Neural crest cell (in vitro differentiated cells): Measurements from ENCODE around the gene ODAD4. TPM values are rescaled to one million over a fixed set of nuclear protein-coding genes. Genes with fewer than 3 reads are reported as not detected.

Experiments
- DNase-seq: peaks from one replicate; pipeline ENCODE4 v3.0.0; 2021; ENCODE audit warnings: low read depth, mixed read lengths, low spot score
- H3K27ac Mint-ChIP-seq: one replicate; pipeline ENCODE4 v1.8.0; 2021; ENCODE audit warnings: mild to moderate bottlenecking, mixed read lengths; ENCODE audit not compliant: unreplicated experiment
- H3K27me3 Mint-ChIP-seq: 2 replicates; pipeline ENCODE4 v1.8.0; 2021; ENCODE audit warnings: low read depth, mild to moderate bottlenecking, mixed read lengths
- H3K36me3 Mint-ChIP-seq: 2 replicates; pipeline ENCODE4 v1.8.0; 2021; ENCODE audit warnings: low read depth, mild to moderate bottlenecking, mixed read lengths
- H3K4me1 Mint-ChIP-seq: 2 replicates; pipeline ENCODE4 v1.8.0; 2021; ENCODE audit warnings: mixed read lengths
- H3K4me3 Mint-ChIP-seq: one replicate; pipeline ENCODE4 v1.8.0; 2021; ENCODE audit warnings: mild to moderate bottlenecking, mixed read lengths
- H3K9me3 Mint-ChIP-seq: 2 replicates; pipeline ENCODE4 v1.8.0; 2021; ENCODE audit warnings: mixed read lengths
- CTCF ChIP-seq: fragments of 200-600 bp; sonication (generic); conservative IDR thresholded peaks from 2 replicates; pipeline ENCODE4 v1.5.0; 2021; ENCODE audit warnings: antibody characterized with exemption, mild to moderate bottlenecking
- total RNA-seq: library from RNA; stranded (reverse); gene quantifications from 2 replicates; pipeline ENCODE4 v1.2.1, GENCODE V29; 2021

The ODAD4 gene
- total RNA-seq, 1 donor from 2014 or later: 4.8 TPM

- peak overlapping the region; percentile 58 for H3K27ac Mint-ChIP-seq
- TF ChIP-seq CTCF: no peak
- H3K4me1 Mint-ChIP-seq: peaks cover 41% of the 10 kb centered on the region
- H3K36me3 Mint-ChIP-seq: peaks cover 29% of the 10 kb centered on the region
- no peaks in the 10 kb centered on the region for H3K9me3 Mint-ChIP-seq
- peak overlapping the region; percentile 80 for H3K4me3 Mint-ChIP-seq
- no peak for DNase-seq
- H3K27me3 Mint-ChIP-seq: peaks cover 11% of the 10 kb centered on the region
Measured at GRCh38 chr17:41970901-41971331, 40.5 kb downstream of the ODAD4 start.

GRCh38 chr17:41971721-41972523, 41.5 kb downstream of the ODAD4 start:
- H3K4me1 Mint-ChIP-seq: peaks cover 38% of the 10 kb centered on the region
- TF ChIP-seq CTCF: no peak
- H3K27ac Mint-ChIP-seq: no peak overlapping the region

GRCh38 chr17:41972571-41973407, 42.4 kb downstream of the ODAD4 start:
- no peaks in the 10 kb centered on the region for H3K9me3 Mint-ChIP-seq
- peak overlapping the region; percentile 60 for H3K27ac Mint-ChIP-seq
- TF ChIP-seq CTCF: no peak
- DNase-seq: no peak
- H3K36me3 Mint-ChIP-seq: peaks cover 35% of the 10 kb centered on the region
- peaks cover 9% of the 10 kb centered on the region for H3K27me3 Mint-ChIP-seq
- H3K4me3 Mint-ChIP-seq: peak overlapping the region; percentile 69
- H3K4me1 Mint-ChIP-seq: peaks cover 31% of the 10 kb centered on the region

More at GRCh38 chr17:41971721-41972523, 41.5 kb downstream of the ODAD4 start:
- Mint-ChIP-seq H3K9me3 (no peaks in the 10 kb centered on the region), H3K4me3 (peak overlapping the region; percentile 80), H3K27me3 (peaks cover 15% of the 10 kb centered on the region), H3K36me3 (peaks cover 37% of the 10 kb centered on the region)
- no peak for DNase-seq

- H3K4me1 Mint-ChIP-seq: peaks cover 26% of the 10 kb centered on the region
- H3K9me3 Mint-ChIP-seq: no peaks in the 10 kb centered on the region
- H3K36me3 Mint-ChIP-seq: peaks cover 33% of the 10 kb centered on the region
- H3K4me3 Mint-ChIP-seq: peak overlapping the region; percentile 61
- H3K27me3 Mint-ChIP-seq: peaks cover 7% of the 10 kb centered on the region
- no peak overlapping the region for H3K27ac Mint-ChIP-seq
- DNase-seq: no peak
- TF ChIP-seq CTCF: no peak
Measured at GRCh38 chr17:41973408-41973811, 43.0 kb downstream of the ODAD4 start.

- no peaks in the 10 kb centered on the region for H3K9me3 Mint-ChIP-seq
- H3K4me3 Mint-ChIP-seq: peak overlapping the region; percentile 69
- H3K27ac Mint-ChIP-seq: no peak overlapping the region
Measured at GRCh38 chr17:41974031-41974430, 43.6 kb downstream of the ODAD4 start.

More at GRCh38 chr17:41974031-41974430, 43.6 kb downstream of the ODAD4 start:
- Mint-ChIP-seq H3K4me1 (peaks cover 22% of the 10 kb centered on the region), H3K27me3 (peaks cover 7% of the 10 kb centered on the region), H3K36me3 (peaks cover 30% of the 10 kb centered on the region)
- DNase-seq: no peak
- TF ChIP-seq CTCF: no peak
